MM.1S (cell line): ENCODE results near the gene DRG2.

Source experiments
- EZH2 ChIP-seq: fragments of 300-600 bp; sonication (generic); optimal IDR thresholded peaks from 2 replicates; pipeline ENCODE3; 2017; ENCODE audit warnings: low read depth, mild to moderate bottlenecking, antibody characterized with exemption, low read length, mixed read lengths
- EZH2phosphoT487 ChIP-seq: fragments of 300-600 bp; sonication (generic); IDR thresholded peaks from 2 replicates; pipeline ENCODE4 v1.6.1; 2018; ENCODE audit warnings: antibody characterized with exemption, low read length
- TF ChIP-seq, protein P1 (sequence below): fragments of 300-600 bp; sonication (generic); IDR thresholded peaks from 2 replicates; pipeline ENCODE4 v1.5.1; 2016; ENCODE audit warnings: antibody characterized with exemption, low read length, mixed read lengths

DNA sequence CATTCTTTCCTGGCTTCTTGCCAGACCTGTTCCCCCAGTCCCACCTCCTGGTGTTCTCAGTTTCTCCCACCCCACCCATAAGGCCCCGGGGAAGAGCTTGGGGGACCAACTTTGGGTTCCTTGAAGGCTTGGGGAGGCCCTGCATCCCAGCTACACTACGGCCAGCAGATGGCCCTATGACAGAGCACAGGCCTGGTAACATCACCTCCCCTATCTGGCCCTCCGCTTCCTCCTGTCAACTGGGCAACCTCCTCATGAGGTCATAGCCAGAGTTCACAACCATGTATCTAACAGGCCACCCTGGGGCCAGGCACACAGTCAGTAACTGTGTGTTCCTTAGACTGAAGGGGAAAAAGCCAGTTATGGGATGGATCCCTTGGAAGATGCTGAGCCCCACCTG is 52.2 kb downstream of the DRG2 start:
- TF ChIP-seq, protein P1, sequence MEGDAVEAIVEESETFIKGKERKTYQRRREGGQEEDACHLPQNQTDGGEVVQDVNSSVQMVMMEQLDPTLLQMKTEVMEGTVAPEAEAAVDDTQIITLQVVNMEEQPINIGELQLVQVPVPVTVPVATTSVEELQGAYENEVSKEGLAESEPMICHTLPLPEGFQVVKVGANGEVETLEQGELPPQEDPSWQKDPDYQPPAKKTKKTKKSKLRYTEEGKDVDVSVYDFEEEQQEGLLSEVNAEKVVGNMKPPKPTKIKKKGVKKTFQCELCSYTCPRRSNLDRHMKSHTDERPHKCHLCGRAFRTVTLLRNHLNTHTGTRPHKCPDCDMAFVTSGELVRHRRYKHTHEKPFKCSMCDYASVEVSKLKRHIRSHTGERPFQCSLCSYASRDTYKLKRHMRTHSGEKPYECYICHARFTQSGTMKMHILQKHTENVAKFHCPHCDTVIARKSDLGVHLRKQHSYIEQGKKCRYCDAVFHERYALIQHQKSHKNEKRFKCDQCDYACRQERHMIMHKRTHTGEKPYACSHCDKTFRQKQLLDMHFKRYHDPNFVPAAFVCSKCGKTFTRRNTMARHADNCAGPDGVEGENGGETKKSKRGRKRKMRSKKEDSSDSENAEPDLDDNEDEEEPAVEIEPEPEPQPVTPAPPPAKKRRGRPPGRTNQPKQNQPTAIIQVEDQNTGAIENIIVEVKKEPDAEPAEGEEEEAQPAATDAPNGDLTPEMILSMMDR: no peak
- TF ChIP-seq EZH2: no peak
- TF ChIP-seq EZH2phosphoT487: no peak
